HG03108 (cell line): Measurements from ENCODE around the gene VANGL2.

ENCODE experiments used
- ATAC-seq: cut with Tn5 transposase; IDR thresholded peaks from one replicate; pipeline ENCODE4 v1.9.1; 2021; ENCODE audit warnings: moderate library complexity; ENCODE audit not compliant: unreplicated experiment

The VANGL2 gene

DNA sequence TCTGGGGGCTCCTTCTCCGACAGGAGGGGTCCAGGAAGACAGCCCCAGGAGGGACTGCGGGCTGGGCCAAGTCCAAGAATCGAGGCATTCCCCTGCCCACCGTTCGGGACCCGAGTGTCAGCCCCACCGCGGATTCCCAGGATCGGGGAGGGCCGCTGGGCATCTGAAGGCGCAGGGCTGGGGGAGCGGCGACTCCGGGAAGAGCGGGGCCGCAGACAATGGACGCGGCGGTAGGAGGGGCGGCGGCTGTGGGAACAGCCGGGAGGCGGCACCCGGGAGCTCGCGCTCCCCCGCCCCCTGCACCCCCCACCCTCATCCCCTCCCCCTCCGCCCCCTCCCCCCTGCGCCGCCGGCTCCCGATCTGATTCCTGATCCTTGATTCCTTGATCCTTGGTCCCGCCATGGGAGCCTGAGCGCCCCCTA is at the start of gene VANGL2:
Gene VANGL2 (plus strand): TSS at position 342 of the 423 bp plus-strand sequence. CDS start 15,274 bp downstream, outside the sequence.
- no peak for ATAC-seq

DNA sequence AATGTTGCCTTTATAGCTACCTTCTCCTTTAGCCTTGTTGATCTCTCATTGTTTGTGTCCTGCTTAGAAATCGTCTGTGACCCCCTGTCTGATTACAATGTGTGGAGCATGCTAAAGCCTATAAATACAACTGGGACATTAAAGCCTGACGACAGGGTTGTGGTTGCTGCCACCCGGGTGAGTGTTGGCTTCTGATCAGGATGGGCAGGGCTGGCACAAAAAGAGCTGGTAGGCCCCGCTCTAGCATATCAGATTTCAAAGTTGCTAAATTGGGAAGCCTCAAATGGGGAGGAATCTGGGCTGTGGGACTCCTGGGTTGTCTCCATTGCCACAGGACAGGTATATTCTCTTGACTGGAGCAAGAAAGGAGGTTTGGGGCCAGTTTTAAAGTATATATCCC is 48.7 kb upstream of the VANGL2 start:
- ATAC-seq: no peak

DNA sequence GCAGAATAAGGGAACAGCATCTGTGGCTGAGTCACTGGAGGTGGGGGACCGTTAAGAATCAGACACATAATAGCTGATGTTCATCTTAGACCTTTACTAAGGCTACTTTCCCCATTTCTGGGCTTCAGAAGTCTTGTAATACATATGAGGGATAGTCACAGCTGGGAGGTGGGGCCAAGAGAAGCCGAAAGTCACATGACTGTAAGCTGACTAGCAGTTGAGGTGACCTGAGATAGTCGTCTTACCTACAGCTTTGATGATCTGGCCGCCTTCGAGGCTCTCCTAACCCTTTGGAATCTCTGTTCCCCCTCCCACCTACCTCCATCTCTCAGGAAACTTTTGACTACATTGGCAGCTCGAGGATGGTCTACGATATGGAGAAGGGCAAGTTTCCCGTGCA is 47.8 kb upstream of the VANGL2 start:
- ATAC-seq: no peak

DNA sequence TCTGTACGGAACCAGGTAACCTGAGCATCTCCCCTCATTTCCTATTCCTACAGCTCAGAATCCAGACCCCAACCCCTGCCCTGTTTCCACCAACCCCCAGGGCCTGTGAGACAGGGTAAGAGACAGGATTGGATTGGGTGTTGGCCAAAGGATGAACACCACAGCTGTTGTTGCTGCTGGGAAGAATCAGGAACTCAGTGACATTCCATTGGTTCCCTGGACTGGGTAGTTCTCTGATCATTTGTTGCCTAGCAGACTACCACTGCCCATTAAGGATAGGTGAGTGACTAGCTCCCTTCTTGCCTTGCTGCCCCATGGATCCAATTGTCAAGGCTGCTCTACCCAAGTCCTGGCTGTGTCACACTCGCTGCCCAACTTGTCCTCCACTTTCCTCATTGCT is 47.1 kb upstream of the VANGL2 start:
- ATAC-seq: no peak

DNA sequence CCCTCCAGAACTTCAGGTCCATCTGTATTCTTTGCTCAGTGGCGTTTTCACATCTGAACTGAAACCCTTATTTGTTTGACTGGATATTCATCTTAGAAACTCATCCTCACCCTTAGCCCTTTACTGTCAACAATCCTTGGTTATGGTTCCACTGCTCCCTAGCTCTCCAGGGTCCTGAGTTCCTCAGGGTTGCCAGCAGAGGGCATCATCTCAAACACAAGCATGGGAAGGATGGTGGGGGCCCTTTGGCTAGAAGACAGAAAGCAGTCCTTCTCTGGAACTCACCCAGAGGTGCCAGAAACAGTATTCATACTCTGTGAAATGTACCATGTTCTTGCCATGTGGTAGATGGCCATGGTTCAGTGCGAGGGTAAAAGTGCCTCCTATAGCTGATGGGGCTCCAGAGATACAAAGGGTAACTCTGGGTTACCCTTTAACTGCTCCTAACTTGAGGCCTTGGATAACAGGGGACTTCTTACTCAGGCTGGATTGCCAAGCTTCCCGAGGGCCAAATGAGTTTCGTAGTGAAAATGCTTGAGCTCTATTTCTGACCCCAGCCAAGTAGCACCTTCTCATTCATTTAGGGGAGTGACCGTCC is 45.9 kb upstream of the VANGL2 start:
- no peak for ATAC-seq

DNA sequence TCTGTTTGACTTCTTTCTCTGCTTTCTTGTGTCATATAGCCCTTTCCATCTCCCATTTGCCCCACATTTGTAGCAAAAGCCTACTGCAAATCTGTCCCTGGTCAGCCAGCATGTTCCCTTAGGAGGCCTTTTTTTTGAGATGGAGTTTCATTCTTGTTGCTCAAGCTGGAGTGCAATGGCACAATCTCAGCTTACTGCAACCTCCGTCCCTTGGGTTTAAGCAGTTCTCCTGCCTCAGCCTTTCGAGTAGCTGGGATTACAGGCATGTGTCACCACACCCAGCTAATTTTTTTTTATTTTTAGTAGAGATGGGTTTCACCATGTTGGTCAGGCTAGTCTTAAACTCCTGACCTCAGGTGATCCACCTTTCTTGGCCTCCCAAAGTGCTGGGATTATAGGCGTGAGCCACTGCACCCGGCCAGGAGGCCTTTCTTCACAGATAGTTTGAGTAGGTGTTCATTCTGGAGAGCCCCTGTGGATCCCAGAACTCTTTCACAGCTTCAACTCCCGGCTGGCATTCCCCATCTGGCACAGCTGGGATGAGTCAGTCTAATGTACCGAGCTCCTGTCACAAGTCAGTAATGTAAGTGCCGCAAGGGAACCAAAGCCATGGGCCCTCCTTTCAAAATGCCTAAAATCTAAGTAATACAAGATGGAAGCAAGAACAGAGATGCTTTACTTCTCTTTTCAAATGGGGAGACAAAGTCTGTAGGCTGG is 42.9 kb upstream of the VANGL2 start:
- no peak for ATAC-seq

DNA sequence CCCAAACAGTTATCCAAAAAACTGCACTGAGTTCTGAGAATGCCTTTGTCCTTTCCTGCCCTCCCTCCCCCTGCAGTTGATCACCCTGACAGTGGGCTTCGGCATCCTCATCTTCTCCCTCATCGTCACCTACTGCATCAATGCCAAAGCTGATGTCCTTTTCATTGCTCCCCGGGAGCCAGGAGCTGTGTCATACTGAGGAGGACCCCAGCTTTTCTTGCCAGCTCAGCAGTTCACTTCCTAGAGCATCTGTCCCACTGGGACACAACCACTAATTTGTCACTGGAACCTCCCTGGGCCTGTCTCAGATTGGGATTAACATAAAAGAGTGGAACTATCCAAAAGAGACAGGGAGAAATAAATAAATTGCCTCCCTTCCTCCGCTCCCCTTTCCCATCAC is 42.3 kb upstream of the VANGL2 start:
- ATAC-seq: no peak

DNA sequence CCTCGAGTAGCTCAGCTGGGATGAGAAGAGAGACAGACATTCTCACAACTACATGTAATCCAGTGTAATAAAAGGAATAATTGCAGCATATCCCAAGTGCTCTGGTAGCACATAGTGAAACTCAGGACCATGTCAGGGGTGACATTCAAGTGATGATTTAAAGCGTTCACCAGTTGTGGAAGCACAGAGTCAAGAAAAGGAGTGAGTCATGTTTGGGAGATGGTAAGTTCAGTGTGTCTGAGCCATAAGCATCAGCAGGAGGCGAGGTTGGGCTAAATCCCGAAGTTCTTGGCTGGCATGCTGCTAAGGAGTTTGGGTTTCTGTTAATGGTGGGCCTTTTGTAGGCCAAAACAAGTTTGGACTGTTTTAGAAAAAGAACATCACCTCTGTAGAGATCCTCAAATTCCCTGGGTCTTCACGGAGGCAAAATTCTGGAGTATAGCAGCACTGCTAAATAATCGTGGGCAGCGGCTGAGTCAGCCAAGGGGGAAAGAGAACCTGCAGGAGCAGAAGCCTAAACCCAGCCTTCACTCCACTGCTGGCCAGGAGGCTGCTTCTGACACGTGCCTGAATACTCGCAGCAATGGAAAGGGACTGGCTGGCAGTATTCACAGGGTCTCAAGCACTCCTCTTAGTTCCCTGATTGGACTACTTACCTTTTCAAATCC is 40.7 kb upstream of the VANGL2 start:
- no peak for ATAC-seq

DNA sequence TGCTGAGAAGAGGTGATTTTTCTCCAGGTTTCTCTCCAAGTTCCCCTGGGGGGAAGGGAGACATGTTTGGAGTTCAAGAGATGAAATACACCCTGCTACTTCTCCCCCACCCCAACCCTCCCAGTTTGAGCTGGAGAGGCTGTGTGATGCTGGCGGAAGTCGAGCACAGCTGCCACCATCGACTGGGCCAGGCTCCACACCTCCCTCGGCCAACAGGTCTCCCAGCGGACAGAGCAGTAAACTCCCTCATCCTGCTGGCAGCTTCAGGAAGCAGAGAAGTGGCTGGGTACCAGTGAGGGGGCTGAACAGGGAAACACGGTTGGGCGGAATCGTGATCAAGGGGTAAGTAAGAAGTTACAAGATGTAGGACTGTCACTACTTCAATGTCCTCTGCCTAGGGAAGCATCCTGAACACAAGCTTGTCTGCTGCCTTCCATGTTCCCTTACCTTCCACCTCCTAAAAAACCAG is 40.1 kb upstream of the VANGL2 start:
- ATAC-seq: no peak

DNA sequence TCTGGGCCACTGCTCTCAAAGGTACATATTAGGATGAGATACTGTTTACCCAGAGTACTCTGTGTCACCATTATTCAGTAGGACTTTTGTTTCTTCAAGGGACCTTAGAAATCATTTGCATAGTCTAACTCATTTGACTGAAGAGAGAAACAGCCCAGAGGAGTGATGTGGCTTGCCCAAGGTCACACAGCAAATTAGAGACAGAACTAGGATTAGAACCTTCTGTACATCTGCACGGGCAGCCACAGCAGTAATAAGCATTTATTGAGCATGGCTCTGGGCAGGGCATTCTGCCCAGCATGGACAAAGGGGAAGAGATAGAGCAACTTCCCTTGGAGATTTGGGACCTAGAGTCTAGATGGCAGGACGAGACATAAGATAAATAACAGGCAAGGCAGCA is 39.2 kb upstream of the VANGL2 start:
- no peak for ATAC-seq

DNA sequence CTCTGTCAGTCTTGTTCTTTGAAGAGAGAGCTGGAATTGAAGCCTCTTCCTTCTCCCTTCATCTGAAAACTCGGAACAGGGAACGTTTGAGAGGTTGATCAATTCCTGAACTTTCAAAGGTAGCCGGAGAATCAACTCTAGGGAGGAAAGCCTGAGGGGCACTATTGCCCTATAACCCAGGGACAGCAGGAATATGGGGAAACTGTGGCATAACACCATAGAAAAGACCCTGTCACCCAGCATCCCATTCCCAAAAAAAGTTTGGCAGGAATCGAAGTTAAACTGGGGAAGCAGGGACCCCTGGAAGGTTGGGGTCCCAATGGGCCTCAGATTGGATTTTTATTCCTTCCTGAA is 38.6 kb upstream of the VANGL2 start:
- no peak for ATAC-seq

- no peak for ATAC-seq
Measured at GRCh38 chr1:160362168-160362957, 38.0 kb upstream of the VANGL2 start.

DNA sequence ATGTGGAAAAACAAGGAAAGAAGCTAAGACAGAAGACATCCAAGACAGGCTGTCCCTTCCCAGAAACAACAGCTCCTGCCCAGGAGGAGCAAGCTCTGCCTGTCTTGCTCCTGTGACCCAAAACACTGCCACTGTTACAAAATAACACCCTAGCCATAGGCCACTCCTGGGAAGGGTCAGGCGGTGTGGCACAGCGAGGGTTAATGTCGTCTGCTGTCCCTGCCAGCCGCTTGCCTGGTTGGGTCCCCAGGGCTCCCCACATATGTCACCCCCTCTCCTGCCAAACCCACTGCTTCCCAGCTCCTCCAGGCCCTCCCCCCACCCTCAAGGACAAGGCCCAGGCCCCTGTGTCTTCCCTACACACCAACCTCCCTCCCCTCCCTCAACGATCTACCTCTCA is 37.4 kb upstream of the VANGL2 start:
- no peak for ATAC-seq

DNA sequence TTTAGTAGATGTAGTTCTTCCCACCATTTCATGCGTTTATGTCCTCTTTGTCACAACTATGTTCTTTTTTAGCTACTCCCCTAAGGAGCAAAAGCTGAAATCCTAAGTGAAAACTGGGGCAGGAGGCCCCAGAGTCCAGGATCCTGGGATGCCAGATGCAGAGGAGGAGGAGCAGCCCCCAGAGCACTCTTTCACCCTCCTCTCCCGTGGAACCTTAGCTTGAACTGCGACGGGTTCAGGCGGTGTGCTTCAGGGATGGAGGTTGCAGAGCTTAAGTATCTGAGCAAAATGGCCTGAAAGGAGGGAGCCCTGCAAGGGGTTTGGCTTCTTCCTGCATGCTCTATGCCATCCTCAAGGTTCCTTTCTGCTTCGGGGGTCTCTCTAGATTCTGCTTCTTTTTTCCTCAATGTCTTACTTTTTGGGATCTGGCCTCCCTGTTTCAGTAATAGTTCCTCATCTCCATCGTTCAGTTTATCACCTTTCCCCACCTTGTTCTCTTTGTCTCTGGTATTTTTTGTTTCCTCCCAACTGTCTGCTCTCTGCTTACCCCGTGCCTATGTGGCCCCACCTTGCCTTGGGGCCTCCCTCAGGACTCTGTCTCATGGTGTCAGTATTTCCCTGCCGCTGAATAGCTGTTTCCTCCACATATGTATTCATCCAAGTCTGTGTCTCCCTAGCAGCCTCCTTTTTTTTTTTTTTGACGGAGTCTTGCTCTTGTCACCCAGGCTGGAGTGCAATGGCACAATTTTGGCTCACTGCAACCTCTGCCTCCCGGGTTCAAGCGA is 36.2 kb upstream of the VANGL2 start:
- no peak for ATAC-seq

DNA sequence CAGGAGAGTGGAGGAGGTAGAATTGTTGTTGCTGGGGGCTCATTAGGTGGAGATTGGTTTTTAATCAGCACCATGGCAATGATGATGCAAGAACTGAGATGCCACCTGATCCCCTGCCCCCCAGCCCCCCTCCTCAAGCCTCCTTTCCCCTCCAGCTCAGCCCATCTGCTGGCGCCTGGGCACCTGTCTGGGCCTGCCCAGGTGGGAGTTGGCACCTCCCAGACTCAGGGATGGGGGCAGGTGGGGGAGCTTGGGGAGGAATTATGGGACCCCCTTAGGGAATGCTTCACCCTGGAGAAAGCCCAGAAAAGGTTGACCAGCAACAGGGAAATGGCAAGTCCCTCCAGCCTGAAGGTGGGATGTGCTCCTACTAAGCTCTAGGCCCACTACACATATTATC is 35.0 kb upstream of the VANGL2 start:
- no peak for ATAC-seq

GRCh38 chr1:160366731-160367515 is 33.4 kb upstream of the VANGL2 start, which contains the start of gene NHLH1:
Gene NHLH1 (plus strand): TSS chr1:160367071. CDS start chr1:160370732, 3,661 bp downstream.
- ATAC-seq: no peak

DNA sequence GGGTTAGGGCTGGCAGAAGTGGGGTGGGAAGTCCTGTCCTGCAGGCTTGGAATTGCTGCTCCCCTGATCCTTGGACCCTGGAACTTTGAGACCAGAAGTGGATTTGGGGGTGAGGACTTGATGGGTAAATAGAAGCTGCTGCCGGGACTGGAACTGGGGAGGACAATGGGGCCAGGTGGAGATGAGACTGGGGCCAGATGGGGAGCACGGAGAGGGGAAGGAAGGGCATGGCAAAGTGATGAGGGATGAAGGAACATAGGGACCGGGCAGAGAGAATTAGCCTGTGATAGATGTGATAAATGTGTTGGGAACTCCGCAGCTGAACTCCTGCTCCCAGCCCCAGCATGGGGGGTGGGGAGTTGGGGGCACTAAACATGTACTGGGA is 32.9 kb upstream of the VANGL2 start:
- no peak for ATAC-seq

GRCh38 chr1:160367934-160368923 is 32.1 kb upstream of the VANGL2 start:
- no peak for ATAC-seq

- no peak for ATAC-seq
Measured at GRCh38 chr1:160369087-160369486, 31.3 kb upstream of the VANGL2 start.
